GM20431 (cell line): ENCODE results near the gene PPP1R3E.
"Not testable (repeated sequence)": the region's sequence is repeated elsewhere in the genome, so short reads cannot be mapped to it uniquely, and the experiment has no call there.

ENCODE experiments used
- in situ Hi-C: fragments of 300-500 bp; cut with MseI, MboI; formaldehyde crosslinking; loops from one replicate; pipeline ENCODE4 v1.15.0; 2020; ENCODE audit warnings: low sequenced_read_pairs; ENCODE audit not compliant: unreplicated experiment

The PPP1R3E gene

GRCh38 chr14:23299986-23300686, 2.5 kb downstream of the PPP1R3E start:
- in situ Hi-C loops: no loop called here

- in situ Hi-C loops: no loop called here
These were observed 3.3 kb downstream of the PPP1R3E start for GRCh38 chr14:23299211-23299957.

GRCh38 chr14:23297611-23298277, 4.9 kb downstream of the PPP1R3E start:
- in situ Hi-C loops: no loop called here

GRCh38 chr14:23297096-23297495, 5.6 kb downstream of the PPP1R3E start:
- in situ Hi-C loops: no loop called here

- in situ Hi-C loops: no loop called here
These were observed 6.5 kb downstream of the PPP1R3E start for GRCh38 chr14:23296012-23296777.

GRCh38 chr14:23294734-23295561, 7.7 kb downstream of the PPP1R3E start:
- in situ Hi-C loops: no loop called here

GRCh38 chr14:23286902-23287479, 15.7 kb downstream of the PPP1R3E start:
- in situ Hi-C loops: no loop called here

GRCh38 chr14:23286020-23286901, 16.4 kb downstream of the PPP1R3E start, which contains the start of gene HOMEZ:
Gene HOMEZ, minus strand, starts transcription at chr14:23286132. Its CDS starts 180 bp downstream, at chr14:23285952.
- in situ Hi-C loops: no loop called here

- in situ Hi-C loops: no loop called here
These were observed 17.1 kb downstream of the PPP1R3E start for GRCh38 chr14:23285530-23286019.

GRCh38 chr14:23284654-23285529, 17.8 kb downstream of the PPP1R3E start:
- in situ Hi-C loops: no loop called here

- in situ Hi-C loops: no loop called here
These were observed 21.4 kb downstream of the PPP1R3E start for GRCh38 chr14:23281247-23281646.

- in situ Hi-C loops: not testable (repeated sequence)
These were observed 24.7 kb downstream of the PPP1R3E start for GRCh38 chr14:23277928-23278327.

- in situ Hi-C loops: no loop called here
These were observed 25.5 kb downstream of the PPP1R3E start for GRCh38 chr14:23277189-23277588.

GRCh38 chr14:23275412-23275811, 27.2 kb downstream of the PPP1R3E start:
- in situ Hi-C loops: no loop called here

- in situ Hi-C loops: no loop called here
These were observed 33.5 kb downstream of the PPP1R3E start for GRCh38 chr14:23269193-23269592.

GRCh38 chr14:23260849-23261248, 41.8 kb downstream of the PPP1R3E start:
- in situ Hi-C loops: not testable (repeated sequence)

GRCh38 chr14:23259426-23259825, 43.2 kb downstream of the PPP1R3E start:
- in situ Hi-C loops: no loop called here
